NCI-H2196 treated with DMSO at 0.1 percent for 48 hours (cell line): ENCODE results near the gene HJV.

ENCODE experiments used
- DNase-seq: peaks from one replicate; lab custom pipeline; 2025; ENCODE audit not compliant: unreplicated experiment; lab: John Stamatoyannopoulos, UW

Gene HJV

GRCh38 chr1:145978854-145979745, 42.4 kb downstream of the HJV start:
- DNase-seq, result peak; percentile 96

- DNase-seq, result no peak
Measured at GRCh38 chr1:145978471-145978853, 43.1 kb downstream of the HJV start.

GRCh38 chr1:145977486-145978470, 43.8 kb downstream of the HJV start:
- peak; percentile 87 for DNase-seq

- no peak for DNase-seq
Measured at GRCh38 chr1:145977016-145977415, 44.5 kb downstream of the HJV start.

- no peak for DNase-seq
Measured at GRCh38 chr1:145975216-145975615, 46.3 kb downstream of the HJV start.

GRCh38 chr1:145974721-145975120, 46.8 kb downstream of the HJV start:
- no peak for DNase-seq

GRCh38 chr1:145972580-145972979, 49.0 kb downstream of the HJV start:
- no peak for DNase-seq
